Naive thymus-derived CD8-positive, alpha-beta T cell (primary cell): ENCODE results near the gene ZNF396. TPM values are rescaled to one million over a fixed set of nuclear protein-coding genes. Genes with fewer than 3 reads are reported as not detected.

Experiments
- ATAC-seq, 2 donors: fragments of 150-1000 bp; cut with Tn5 transposase in 1 of 2; sonication (Bioruptor Pico), chemical (Tn5 transposase) in 1 of 2; 1 replicate in 1 of 2; 2 replicates in 1 of 2; pipeline ENCODE4 v1.10.0; 2021; ENCODE audit warnings: mild to moderate bottlenecking in 2 of 2, moderate library complexity in 2 of 2
- POLR2A ChIA-PET: fragments of 350-600 bp; sonication (Branson Sonifier 250); formaldehyde crosslinking; loops from one replicate; lab custom pipeline; 2021; ENCODE audit warnings: antibody characterized with exemption; lab: Charles Lee
- DNase-seq, 10 donors: peaks; one replicate each; pipeline versions ENCODE4 v3.0.0 to v3.0.0-alpha.2; 2020 to 2022
- H3K27ac Mint-ChIP-seq, 10 donors: one replicate each; pipeline ENCODE4 v1.8.0; 2020 to 2022; ENCODE audit warnings: mild to moderate bottlenecking in 10 of 10, mixed read lengths in 10 of 10, moderate library complexity in 4 of 10, inconsistent platforms in 1 of 10
- H3K27me3 Mint-ChIP-seq, 5 donors: one replicate each; pipeline ENCODE4 v1.8.0; 2021 to 2022; ENCODE audit warnings: mixed read lengths in 5 of 5
- H3K36me3 Mint-ChIP-seq, 3 donors: one replicate each; pipeline ENCODE4 v1.8.0; 2020 to 2022; ENCODE audit warnings: mixed read lengths in 3 of 3, mild to moderate bottlenecking in 2 of 3, inconsistent platforms in 1 of 3
- H3K4me1 Mint-ChIP-seq, 4 donors: one replicate each; pipeline ENCODE4 v1.8.0; 2021 to 2022; ENCODE audit warnings: mixed read lengths in 4 of 4
- H3K4me3 Mint-ChIP-seq, 10 donors: one replicate each; pipeline ENCODE4 v1.8.0; 2020 to 2022; ENCODE audit warnings: mild to moderate bottlenecking in 10 of 10, mixed read lengths in 10 of 10, moderate library complexity in 6 of 10, inconsistent platforms in 1 of 10
- H3K9me3 Mint-ChIP-seq, 9 donors: one replicate each; pipeline ENCODE4 v1.8.0; 2020 to 2022; ENCODE audit warnings: mixed read lengths in 9 of 9, mild to moderate bottlenecking in 3 of 9, inconsistent platforms in 1 of 9, moderate library complexity in 1 of 9
- polyA plus RNA-seq, 3 donors: library from polyadenylated mRNA; unstranded; fragments of 300-500 nt; fragmentation: Illumina TruSeq; gene quantifications; one replicate each; pipeline ENCODE4 v1.2.3, GENCODE V29; 2021
- total RNA-seq, 8 experiments: library from RNA in 2 of 8; stranded (reverse) in 2 of 8; gene quantifications; one replicate each; pipeline ENCODE4 v1.2.3 and lab custom pipeline; 2021 to 2026

ZNF396 gene
- total and polyA plus RNA-seq, 5 experiments from 2014 or later, result 0.21 to 7.3 (median 1.9) TPM

DNA sequence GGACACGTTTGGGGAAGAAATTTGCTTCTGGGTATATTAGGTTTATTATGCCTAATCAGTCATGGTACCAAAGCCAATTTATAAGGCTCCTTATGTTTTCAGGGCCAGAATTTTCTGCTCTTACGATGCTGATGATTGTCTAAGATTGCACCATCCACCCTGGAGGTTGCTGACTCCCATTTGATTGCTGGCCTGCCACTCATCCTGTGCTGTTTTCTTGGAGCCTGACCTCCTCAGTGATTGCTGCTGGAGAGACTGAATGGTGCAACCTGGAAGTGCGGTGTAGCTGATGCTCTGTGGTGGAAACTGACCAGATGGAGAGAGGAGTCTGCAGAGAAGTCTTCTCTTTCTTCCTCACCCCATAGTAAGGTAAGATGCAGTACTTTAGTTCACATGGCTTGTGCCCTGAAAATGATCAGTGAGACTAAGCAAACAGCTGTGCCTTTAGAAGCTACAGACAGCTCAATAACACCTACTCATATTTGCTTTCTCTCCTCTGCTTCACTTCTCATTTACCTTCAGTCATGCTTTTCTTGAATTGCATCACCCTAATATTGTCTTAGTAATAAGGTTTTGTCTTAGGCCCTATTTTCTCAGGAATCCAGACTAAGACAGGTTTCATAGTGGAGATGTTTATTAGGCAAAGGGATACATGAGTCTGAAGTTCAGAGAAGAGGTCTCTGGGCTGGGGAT lies 50.3 kb downstream of the ZNF396 start:
- POLR2A ChIA-PET, result no interaction called here
- H3K27ac Mint-ChIP-seq, result no peak overlapping the region

DNA sequence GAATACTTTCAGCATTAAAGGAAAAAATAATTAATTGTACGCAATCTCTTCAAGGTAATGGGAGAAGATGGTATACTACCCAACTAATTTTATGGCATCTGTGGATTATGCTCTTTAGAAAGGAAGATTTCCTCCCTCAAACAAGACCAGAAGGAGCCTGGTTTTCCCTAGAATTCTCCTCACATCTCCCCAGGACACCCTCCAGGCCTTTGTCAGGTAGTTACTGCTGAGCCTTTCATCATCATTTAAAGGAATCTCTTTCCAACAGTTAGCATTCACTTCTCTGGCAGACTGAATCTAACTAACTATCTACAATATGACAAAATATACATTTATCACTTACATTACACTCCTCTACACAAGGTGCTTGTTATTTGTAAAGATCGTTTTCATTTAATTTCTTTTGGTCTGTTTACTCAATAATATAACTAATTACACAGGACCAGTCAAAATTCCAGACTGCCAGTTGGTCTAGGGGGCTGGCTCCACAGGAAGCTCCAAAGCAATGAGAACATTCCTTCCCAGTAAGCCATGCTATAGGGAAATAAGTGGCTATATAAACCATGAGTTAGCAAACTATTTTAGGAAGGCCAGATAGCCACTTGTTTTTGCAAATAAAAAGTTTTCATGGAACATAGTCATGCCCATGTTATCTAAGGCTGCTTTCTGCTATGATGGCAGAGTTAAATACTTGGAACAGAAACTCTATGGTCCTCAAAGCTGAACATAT lies 52.0 kb downstream of the ZNF396 start:
- DNase-seq, result no peak
- POLR2A ChIA-PET, result no interaction called here
- H3K27ac Mint-ChIP-seq, result no peak overlapping the region
- H3K4me1 Mint-ChIP-seq, result no peaks in the 10 kb centered on the region
- peaks cover 0 to 1% (median 0%) of the 10 kb centered on the region in 5 donors for H3K27me3 Mint-ChIP-seq
- H3K4me3 Mint-ChIP-seq, result no peak overlapping the region
- H3K9me3 Mint-ChIP-seq, result peaks cover 0 to 3% (median 0%) of the 10 kb centered on the region in 9 donors
- peaks cover 2 to 5% (median 3%) of the 10 kb centered on the region in 3 donors for H3K36me3 Mint-ChIP-seq
- no peak for ATAC-seq

More for the DNA sequence above, 50.3 kb downstream of the ZNF396 start:
- Mint-ChIP-seq H3K4me3 (no peak overlapping the region), H3K27me3 (peaks cover 0 to 1% (median 0%) of the 10 kb centered on the region in 5 donors), H3K9me3 (peaks cover 0 to 3% (median 0%) of the 10 kb centered on the region in 9 donors), H3K36me3 (peaks cover 2 to 5% (median 3%) of the 10 kb centered on the region in 3 donors), H3K4me1 (no peaks in the 10 kb centered on the region)
- no peak for DNase-seq
- ATAC-seq, result no peak

DNA sequence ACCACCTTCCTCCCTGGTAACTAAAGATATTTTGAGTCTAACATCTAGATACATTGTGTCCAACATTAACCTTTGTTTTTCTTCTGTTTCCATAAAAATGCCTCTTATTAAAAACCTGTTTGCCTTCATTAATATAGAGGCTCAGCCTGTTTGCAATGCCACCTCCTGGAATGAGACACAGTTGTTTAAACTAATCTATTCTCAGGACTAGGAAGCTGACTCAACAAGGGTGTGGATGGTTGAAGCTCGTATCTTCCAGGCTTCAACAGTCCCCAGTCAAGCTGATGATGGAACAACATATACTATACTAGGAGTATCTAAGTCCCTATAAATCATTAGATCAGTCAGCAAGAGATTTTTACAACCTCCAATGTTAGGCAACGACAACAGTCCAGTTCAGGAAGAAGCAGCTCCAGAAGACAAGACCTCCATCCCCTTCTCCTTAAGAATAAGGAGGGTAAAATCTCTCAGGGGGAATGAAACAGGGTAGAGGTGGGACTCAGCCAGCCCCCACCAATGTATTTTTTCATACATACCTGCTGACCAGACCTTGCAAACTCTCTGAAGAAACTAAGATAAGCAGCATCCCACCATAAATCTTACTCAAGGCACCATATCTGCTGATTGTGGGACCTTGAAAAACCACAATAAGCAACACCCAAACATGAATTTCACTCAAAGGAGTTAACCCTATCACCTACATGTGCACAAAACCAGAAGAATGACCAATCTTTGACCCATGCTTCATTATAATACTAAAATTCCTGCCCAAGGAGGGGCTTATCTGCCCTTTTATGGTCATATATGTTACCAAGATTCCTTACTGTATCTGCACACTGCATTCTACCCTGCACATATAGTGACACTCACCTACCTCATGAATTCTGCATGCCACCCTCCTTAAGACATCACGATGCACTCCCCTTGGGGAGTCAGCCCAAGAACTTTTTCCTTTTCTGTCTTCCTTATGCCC lies 54.4 kb downstream of the ZNF396 start:
- ATAC-seq, result no peak

More for the DNA sequence above, 54.4 kb downstream of the ZNF396 start:
- peak overlapping the region in 1 of 10 donors; percentile 71 for H3K27ac Mint-ChIP-seq
- H3K4me1 Mint-ChIP-seq, result no peaks in the 10 kb centered on the region
- H3K27me3 Mint-ChIP-seq, result peaks cover 0 to 1% (median 0%) of the 10 kb centered on the region in 5 donors
- POLR2A ChIA-PET, result no interaction called here
- DNase-seq, result no peak
- no peak overlapping the region for H3K4me3 Mint-ChIP-seq
- H3K36me3 Mint-ChIP-seq, result peaks cover 0 to 5% (median 3%) of the 10 kb centered on the region in 3 donors
- peaks cover 0 to 3% (median 0%) of the 10 kb centered on the region in 9 donors for H3K9me3 Mint-ChIP-seq

Other genes starting within 250 kb of the ZNF396 start
- 10 to 100 TPM; 47.9 to 50.8 TPM for gene ZNF397, start 136.3 kb downstream of the ZNF396 start, total RNA-seq
- 1 to 10 TPM; 3.9 to 8.2 (median 6.9) TPM for gene ZNF397, start 136.3 kb downstream of the ZNF396 start, polyA plus RNA-seq
- 10 to 100 TPM; 24.8 to 28.4 TPM for gene ZSCAN30, start 87.1 kb downstream of the ZNF396 start, total RNA-seq
- gene ZSCAN30, start 87.1 kb downstream of the ZNF396 start, polyA plus RNA-seq, result 1 to 10 TPM; 4.3 to 7.5 (median 5.2) TPM
- gene ZNF24, start 32.9 kb downstream of the ZNF396 start, total RNA-seq, result 100 to 1,000 TPM; 103 to 109 TPM
- 10 to 100 TPM; 78.0 to 92.9 (median 90.2) TPM for gene ZNF24, start 32.9 kb downstream of the ZNF396 start, polyA plus RNA-seq
- 10 to 100 TPM; 25.5 to 29.4 TPM for gene INO80C, start 120.6 kb upstream of the ZNF396 start, total RNA-seq
- 10 to 100 TPM; 18.7 to 21.1 (median 19.8) TPM for gene INO80C, start 120.6 kb upstream of the ZNF396 start, polyA plus RNA-seq
- gene GALNT1, start 204.4 kb upstream of the ZNF396 start, total RNA-seq, result 10 to 100 TPM; 39.5 to 42.4 TPM
- 10 to 100 TPM; 18.7 to 67.3 (median 43.3) TPM for gene GALNT1, start 204.4 kb upstream of the ZNF396 start, polyA plus RNA-seq